GM23338 (cell line): ENCODE data around the gene SEC11A.

ENCODE experiments used
- CREB1 ChIP-seq: fragments of 250-450 bp; sonication (Bioruptor Pico); IDR thresholded peaks from 2 replicates; pipeline ENCODE4 v1.5.0; 2020; ENCODE audit warnings: low read depth, mild to moderate bottlenecking, moderate library complexity
- CTCF ChIP-seq, 2 experiments: fragments of 200-600 bp in 1 of 2; sonication (generic) in 1 of 2; conservative IDR thresholded peaks; 2 replicates each; pipeline versions ENCODE4 v1.5.1 to v1.6.1; 2016 to 2017; ENCODE audit warnings: antibody characterized with exemption in 2 of 2, low read depth in 2 of 2, mild to moderate bottlenecking in 2 of 2, moderate library complexity in 1 of 2
- EZH2 ChIP-seq: fragments of 200-600 bp; sonication (generic); IDR thresholded peaks from one replicate; pipeline ENCODE4 v1.8.0; 2017; ENCODE audit warnings: antibody characterized with exemption, mild to moderate bottlenecking, low read depth; ENCODE audit not compliant: unreplicated experiment
- EZH2phosphoT487 ChIP-seq: fragments of 200-600 bp; sonication (generic); IDR thresholded peaks from one replicate; pipeline ENCODE4 v1.8.1; 2018; ENCODE audit warnings: antibody characterized with exemption; ENCODE audit not compliant: unreplicated experiment
- JUNB ChIP-seq: IDR thresholded peaks from one replicate; pipeline ENCODE4 v1.6.1; 2016; ENCODE audit warnings: antibody characterized with exemption; ENCODE audit not compliant: unreplicated experiment
- POLR2AphosphoS5 ChIP-seq: IDR thresholded peaks from 2 replicates; pipeline ENCODE4 v1.6.1; 2016; ENCODE audit warnings: antibody characterized with exemption, low read depth
- REST ChIP-seq: IDR thresholded peaks from one replicate; pipeline ENCODE4 v1.6.1; 2018; ENCODE audit warnings: antibody characterized with exemption; ENCODE audit not compliant: unreplicated experiment
- STAT1 ChIP-seq: IDR thresholded peaks from one replicate; pipeline ENCODE4 v1.6.1; 2016; ENCODE audit warnings: antibody characterized with exemption; ENCODE audit not compliant: unreplicated experiment
- ZNF114 ChIP-seq: fragments of 250-450 bp; sonication (Bioruptor Pico); IDR thresholded peaks from 2 replicates; pipeline ENCODE4 v1.5.0; 2020; ENCODE audit warnings: mild to moderate bottlenecking, moderate library complexity
- ZNF331 ChIP-seq: fragments of 250-450 bp; sonication (Bioruptor Pico); IDR thresholded peaks from 2 replicates; pipeline ENCODE4 v1.5.0; 2020; ENCODE audit warnings: low read depth, mild to moderate bottlenecking, moderate library complexity

GRCh38 chr15:84629033-84629432 is 86.9 kb downstream of the SEC11A start:
- TF ChIP-seq CTCF (conservative IDR thresholded peaks at IDR 0.05; ENCODE audit: low read depth in 2 of 2): no peak
- no peak for TF ChIP-seq ZNF114 (CRISPR knock-in tag)
- TF ChIP-seq EZH2: no peak
- TF ChIP-seq POLR2AphosphoS5: no peak
- TF ChIP-seq JUNB: no peak
- no peak for TF ChIP-seq REST
- TF ChIP-seq EZH2phosphoT487: no peak
- no peak for TF ChIP-seq CREB1 (CRISPR knock-in tag)
- TF ChIP-seq STAT1: no peak
- TF ChIP-seq ZNF331 (CRISPR knock-in tag): no peak
